Measurements from ENCODE around the gene TASP1. TPM values are rescaled to one million over a fixed set of nuclear protein-coding genes. Genes with fewer than 3 reads are reported as not detected.

Gene TASP1
- total RNA-seq, 1 experiment from 2014 or later: 25.9 TPM

GRCh38 chr20:13356591-13356990, 282.1 kb downstream of the TASP1 start:
- CTCF ChIA-PET: no interaction called here
- no peak for DNase-seq

GRCh38 chr20:13355941-13356486, 282.7 kb downstream of the TASP1 start:
- no TSS peak for BruUV-seq (replicated peaks)
- no peak for DNase-seq
- ChIA-PET CTCF (no interaction called here), POLR2A (ENCODE audit: unreplicated experiment) (no interaction called here)
- H3K9me3 ChIP-seq (ENCODE audit: insufficient read depth, low read depth): no peaks in the 10 kb centered on the region
- no peak overlapping the region for H3K27ac ChIP-seq
- H3F3A ChIP-seq (ENCODE audit: insufficient read depth, low read depth): no peaks in the 10 kb centered on the region
- H3K79me2 ChIP-seq (ENCODE audit: low read depth): no peaks in the 10 kb centered on the region
- no peaks in the 10 kb centered on the region for H3K9me2 ChIP-seq (ENCODE audit: insufficient read depth)
- no peak overlapping the region for H3K4me2 ChIP-seq
- no peaks in the 10 kb centered on the region for H4K20me1 ChIP-seq (ENCODE audit: insufficient read depth)
- no peak overlapping the region for H3K4me3 ChIP-seq
- no peak overlapping the region for H2AFZ ChIP-seq
- no peaks in the 10 kb centered on the region for H3K36me3 ChIP-seq (ENCODE audit: low read depth)
- intact Hi-C loops (cut with micrococcal nuclease; ENCODE audit: unreplicated experiment): no loop called here
- H3K27me3 ChIP-seq (ENCODE audit: insufficient read depth, low read depth): no peaks in the 10 kb centered on the region
- no peaks in the 10 kb centered on the region for H3K4me1 ChIP-seq (replicated peaks; ENCODE audit: insufficient read depth)
- no peak for TF ChIP-seq EZH2 (IDR thresholded peaks at IDR 0.05; ENCODE audit: low read depth)
- no peak for TF ChIP-seq CTCF (conservative IDR thresholded peaks at IDR 0.05)

More at GRCh38 chr20:13356591-13356990, 282.1 kb downstream of the TASP1 start:
- H3K4me2 ChIP-seq: no peak overlapping the region
- H3K4me3 ChIP-seq: no peak overlapping the region
- no peaks in the 10 kb centered on the region for H3K27me3 ChIP-seq (ENCODE audit: insufficient read depth, low read depth)
- no peak for TF ChIP-seq EZH2 (IDR thresholded peaks at IDR 0.05; ENCODE audit: low read depth)
- no peak for TF ChIP-seq CTCF (conservative IDR thresholded peaks at IDR 0.05)
- no TSS peak for BruUV-seq (replicated peaks)
- no peaks in the 10 kb centered on the region for H3K4me1 ChIP-seq (replicated peaks; ENCODE audit: insufficient read depth)
- H2AFZ ChIP-seq: no peak overlapping the region
- intact Hi-C loops (cut with micrococcal nuclease; ENCODE audit: unreplicated experiment): no loop called here
- H3K79me2 ChIP-seq (ENCODE audit: low read depth): no peaks in the 10 kb centered on the region
- H3K9me2 ChIP-seq (ENCODE audit: insufficient read depth): no peaks in the 10 kb centered on the region
- no peaks in the 10 kb centered on the region for H3K9me3 ChIP-seq (ENCODE audit: insufficient read depth, low read depth)
- POLR2A ChIA-PET (ENCODE audit: unreplicated experiment): no interaction called here
- no peaks in the 10 kb centered on the region for H3F3A ChIP-seq (ENCODE audit: insufficient read depth, low read depth)
- H3K27ac ChIP-seq: no peak overlapping the region
- no peaks in the 10 kb centered on the region for H3K36me3 ChIP-seq (ENCODE audit: low read depth)
- no peaks in the 10 kb centered on the region for H4K20me1 ChIP-seq (ENCODE audit: insufficient read depth)

GRCh38 chr20:13355411-13355810, 283.3 kb downstream of the TASP1 start:
- DNase-seq: no peak
- Histone ChIP-seq H3K27ac (no peak overlapping the region), H3K4me2 (no peak overlapping the region), H4K20me1 (ENCODE audit: insufficient read depth) (no peaks in the 10 kb centered on the region), H3F3A (ENCODE audit: insufficient read depth, low read depth) (no peaks in the 10 kb centered on the region), H3K79me2 (ENCODE audit: low read depth) (no peaks in the 10 kb centered on the region), H3K9me2 (ENCODE audit: insufficient read depth) (no peaks in the 10 kb centered on the region), H3K9me3 (ENCODE audit: insufficient read depth, low read depth) (no peaks in the 10 kb centered on the region), H3K4me1 (replicated peaks; ENCODE audit: insufficient read depth) (no peaks in the 10 kb centered on the region), H2AFZ (no peak overlapping the region), H3K4me3 (no peak overlapping the region), H3K36me3 (ENCODE audit: low read depth) (no peaks in the 10 kb centered on the region), H3K27me3 (ENCODE audit: insufficient read depth, low read depth) (no peaks in the 10 kb centered on the region)
- ChIA-PET CTCF (no interaction called here), POLR2A (ENCODE audit: unreplicated experiment) (no interaction called here)
- TF ChIP-seq CTCF (conservative IDR thresholded peaks at IDR 0.05): no peak
- TF ChIP-seq EZH2 (IDR thresholded peaks at IDR 0.05; ENCODE audit: low read depth): no peak
- no TSS peak for BruUV-seq (replicated peaks)
- intact Hi-C loops (cut with micrococcal nuclease; ENCODE audit: unreplicated experiment): no loop called here

Measured in PC-9 (cell line).